ENCODE results near the gene TADA1.

Gene TADA1
- 3.1 to 16.6 (median 9.9) reads per million in 18 experiments for total RNA-seq

GRCh38 chr1:166875734-166876539 lies at the start of gene TADA1:
Gene TADA1 (minus strand): TSS chr1:166876264. CDS start chr1:166876233, 31 bp downstream.
- DNase-seq: peak; percentile 95 to 97

- DNase-seq: no peak
Observed at GRCh38 chr1:166924823-166925541, 48.9 kb upstream of the TADA1 start.

GRCh38 chr1:166920561-166921475 lies 44.8 kb upstream of the TADA1 start:
- DNase-seq: peak in 1 of 2 donors; percentile 8

- no peak for DNase-seq
Observed at GRCh38 chr1:166918956-166919316, 42.9 kb upstream of the TADA1 start.

GRCh38 chr1:166918088-166918955 lies 42.3 kb upstream of the TADA1 start:
- no peak for DNase-seq

GRCh38 chr1:166915941-166916340 lies 39.9 kb upstream of the TADA1 start:
- DNase-seq: no peak

- DNase-seq: no peak
Observed at GRCh38 chr1:166915042-166915441, 39.0 kb upstream of the TADA1 start.

GRCh38 chr1:166914111-166914510 lies 38.0 kb upstream of the TADA1 start:
- DNase-seq: no peak

- DNase-seq: no peak
Observed at GRCh38 chr1:166911624-166912023, 35.6 kb upstream of the TADA1 start.

GRCh38 chr1:166910396-166910994 lies 34.4 kb upstream of the TADA1 start:
- DNase-seq: peak; percentile 71 to 79

- DNase-seq: peak in 1 of 2 donors; percentile 32
Observed at GRCh38 chr1:166908942-166909341, 32.9 kb upstream of the TADA1 start.

GRCh38 chr1:166907763-166908162 lies 31.7 kb upstream of the TADA1 start:
- peak; percentile 31 to 40 for DNase-seq

GRCh38 chr1:166907051-166907450 lies 31.0 kb upstream of the TADA1 start:
- no peak for DNase-seq

GRCh38 chr1:166906647-166907046 lies 30.6 kb upstream of the TADA1 start:
- DNase-seq: no peak

GRCh38 chr1:166905900-166906299 lies 29.8 kb upstream of the TADA1 start:
- DNase-seq: no peak

- DNase-seq: no peak
Observed at GRCh38 chr1:166905136-166905535, 29.1 kb upstream of the TADA1 start.

GRCh38 chr1:166903232-166903631 lies 27.2 kb upstream of the TADA1 start:
- peak; percentile 91 to 92 for DNase-seq

GRCh38 chr1:166902279-166902678 lies 26.2 kb upstream of the TADA1 start:
- DNase-seq: peak; percentile 89 to 97

GRCh38 chr1:166900987-166901386 lies 24.9 kb upstream of the TADA1 start:
- DNase-seq: no peak

GRCh38 chr1:166899769-166900168 lies 23.7 kb upstream of the TADA1 start:
- DNase-seq: no peak

GRCh38 chr1:166895766-166896165 lies 19.7 kb upstream of the TADA1 start:
- DNase-seq: no peak

All from inflammatory macrophage (primary cell).